HG02623 (cell line): Measurements from ENCODE around the gene PPY.
"Not testable (repeated sequence)": the region's sequence is repeated elsewhere in the genome, so short reads cannot be mapped to it uniquely, and the experiment has no call there.

ENCODE experiments used
- ATAC-seq: cut with Tn5 transposase; IDR thresholded peaks from one replicate; pipeline ENCODE4 v1.9.1; 2021; ENCODE audit warnings: moderate library complexity; ENCODE audit not compliant: unreplicated experiment

Gene PPY

DNA sequence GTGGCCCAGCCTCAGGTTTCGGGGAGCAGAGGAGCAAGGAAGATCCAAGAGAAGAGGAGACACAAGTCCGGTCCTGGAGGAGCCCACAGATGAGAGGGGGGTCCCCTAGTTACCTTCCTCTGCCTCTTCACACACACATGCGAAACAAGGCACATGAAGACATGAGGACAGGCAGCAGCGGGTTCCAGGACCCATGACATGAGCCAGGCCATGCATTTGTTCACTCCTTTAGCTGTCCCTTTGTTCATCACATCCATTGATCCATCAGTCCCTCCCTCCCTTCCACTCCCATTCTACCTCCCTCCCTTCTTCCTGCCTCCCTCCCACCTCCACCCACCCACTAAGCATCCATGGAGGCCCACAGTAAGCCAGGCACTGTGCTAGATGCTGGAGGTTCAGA lies 9.4 kb downstream of the PPY start:
- no peak for ATAC-seq

DNA sequence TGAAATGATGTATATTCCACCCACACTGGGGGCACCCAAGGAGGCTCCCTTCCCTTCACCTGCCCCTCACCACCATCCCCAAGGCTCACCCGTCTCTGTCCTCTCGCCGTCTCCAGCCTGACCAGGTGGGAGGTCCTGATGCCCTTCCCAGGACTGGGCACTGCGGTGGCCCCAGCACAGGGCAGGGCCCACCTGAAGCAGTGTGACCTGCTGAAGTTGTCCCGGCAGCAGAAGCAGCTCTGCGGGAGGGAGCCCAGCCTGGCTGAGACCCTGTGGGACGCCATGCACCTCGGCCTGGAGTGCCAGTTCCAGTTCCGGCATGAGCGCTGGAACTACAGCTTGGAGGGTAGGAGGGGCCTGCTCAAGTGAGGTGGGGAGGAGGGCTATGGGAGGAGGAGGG lies 9.9 kb downstream of the PPY start:
- ATAC-seq, result no peak

DNA sequence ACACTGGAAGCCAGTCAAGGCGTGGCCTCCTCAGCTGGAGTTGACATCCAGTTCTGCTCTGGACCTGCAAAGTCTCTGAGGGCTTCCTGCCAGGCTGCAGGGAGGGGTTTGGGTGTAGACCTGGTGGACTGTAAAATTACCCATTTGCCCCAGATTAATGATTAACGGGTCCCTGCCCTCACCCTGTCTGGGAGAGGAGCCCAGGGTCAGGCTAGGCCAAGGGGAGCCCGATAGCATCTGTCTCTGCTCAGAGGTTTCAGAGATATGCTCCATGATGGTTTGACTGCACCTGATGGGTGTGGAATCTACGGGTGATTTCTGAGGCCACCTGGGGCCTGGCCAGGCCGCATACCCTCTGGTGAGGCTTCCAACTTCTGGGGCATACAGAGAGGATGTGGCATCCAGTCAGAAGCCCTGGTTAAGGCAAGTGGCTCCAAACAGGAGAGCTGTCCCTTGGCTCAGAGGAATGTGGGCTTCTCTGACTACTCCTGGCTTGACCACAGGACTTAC lies 11.2 kb downstream of the PPY start:
- no peak for ATAC-seq

DNA sequence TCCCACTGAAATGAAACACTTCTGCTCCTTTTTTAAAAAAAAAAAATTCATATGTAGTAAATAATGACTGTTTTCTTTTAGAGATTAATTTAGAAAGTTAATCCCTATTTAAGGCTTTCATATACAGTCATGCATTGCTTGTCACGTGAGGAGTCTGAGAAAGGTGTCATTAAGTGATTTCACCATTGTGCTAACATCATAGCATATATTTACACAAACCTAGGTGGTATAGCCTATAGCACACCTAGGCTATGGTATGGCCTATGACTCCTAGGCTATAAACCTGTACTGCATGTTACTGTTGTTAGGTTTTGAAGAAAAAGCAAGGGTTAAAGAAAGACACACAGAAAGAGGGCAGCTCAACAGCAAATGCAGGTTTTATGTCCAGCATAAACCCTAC lies 13.7 kb downstream of the PPY start:
- no peak for ATAC-seq

DNA sequence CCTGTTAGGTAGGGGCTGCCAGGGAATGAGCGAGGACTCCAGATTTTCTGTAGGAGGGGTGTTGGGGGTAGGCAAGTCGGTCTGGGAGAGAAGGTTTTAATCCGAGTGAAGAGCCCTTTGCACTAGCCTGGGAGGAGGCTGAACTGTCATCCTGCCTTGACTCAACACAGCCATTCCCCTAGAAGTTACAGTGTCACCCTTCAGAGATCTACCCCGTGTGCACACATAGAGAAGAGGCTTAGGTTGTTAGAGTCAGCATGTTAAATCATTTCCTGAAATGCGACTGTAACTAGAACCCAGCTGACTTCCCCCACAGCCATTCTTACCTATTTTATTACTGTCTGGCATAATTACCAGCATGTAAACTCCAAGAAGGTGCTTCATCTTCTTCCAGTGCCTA lies 14.3 kb downstream of the PPY start:
- not testable (repeated sequence) for ATAC-seq

DNA sequence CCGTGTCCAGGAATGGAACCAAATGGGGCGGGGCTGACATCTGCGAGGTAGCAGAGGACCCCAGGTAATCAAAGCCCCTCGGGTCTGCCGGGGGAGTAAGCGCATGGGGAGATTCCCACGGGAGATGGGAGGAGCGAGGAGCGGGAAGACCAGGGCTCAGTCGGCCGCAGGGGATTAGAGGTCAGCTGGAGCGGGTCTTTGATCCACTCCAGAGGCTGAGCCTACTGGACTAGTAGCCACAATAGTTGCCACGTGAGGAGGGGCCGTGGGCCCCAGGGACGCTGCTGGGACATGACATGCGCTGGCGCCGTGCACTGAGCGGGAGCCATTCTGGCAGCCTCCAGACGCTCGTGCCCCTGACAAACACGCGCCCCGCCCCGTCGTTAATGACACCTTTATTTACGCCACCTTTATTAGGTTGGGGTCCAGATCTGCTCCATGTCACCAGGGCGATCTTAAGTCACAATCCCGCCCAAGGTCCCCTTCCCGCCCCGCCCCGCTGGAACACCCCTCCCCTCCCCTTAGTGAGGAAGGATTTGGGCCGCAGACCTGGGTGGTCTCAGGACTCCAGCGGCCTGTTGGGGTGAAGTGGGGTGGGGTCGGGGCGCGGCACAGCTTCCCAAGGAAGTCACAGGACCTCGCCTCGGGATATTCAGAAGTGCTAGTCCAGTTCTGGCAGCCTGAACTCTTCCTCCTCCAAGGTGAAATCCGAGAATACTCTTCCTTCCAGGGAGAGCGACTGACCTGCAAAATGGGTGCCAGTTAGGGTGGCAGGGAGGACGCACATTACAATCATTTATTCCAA lies 15.0 kb downstream of the PPY start:
- no peak for ATAC-seq

DNA sequence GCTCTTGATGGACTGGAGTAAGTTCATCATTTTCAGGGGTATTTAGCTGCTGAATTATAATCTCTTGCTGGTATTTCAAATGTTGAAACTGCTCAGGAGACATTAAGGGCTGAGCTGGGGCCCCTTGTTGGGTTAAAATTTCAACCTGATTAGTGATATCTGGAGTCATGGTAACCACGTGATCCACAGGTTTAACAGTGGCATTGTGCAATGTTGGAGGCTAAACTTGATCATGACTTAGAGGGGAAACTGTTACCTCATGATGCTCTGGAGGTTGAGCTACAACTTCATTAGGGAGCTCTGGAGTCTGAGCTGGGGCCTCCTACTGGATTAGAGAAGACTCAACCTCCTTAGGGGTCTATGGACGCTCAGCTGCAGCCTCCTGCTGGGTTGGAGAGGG lies 17.7 kb downstream of the PPY start:
- no peak for ATAC-seq

DNA sequence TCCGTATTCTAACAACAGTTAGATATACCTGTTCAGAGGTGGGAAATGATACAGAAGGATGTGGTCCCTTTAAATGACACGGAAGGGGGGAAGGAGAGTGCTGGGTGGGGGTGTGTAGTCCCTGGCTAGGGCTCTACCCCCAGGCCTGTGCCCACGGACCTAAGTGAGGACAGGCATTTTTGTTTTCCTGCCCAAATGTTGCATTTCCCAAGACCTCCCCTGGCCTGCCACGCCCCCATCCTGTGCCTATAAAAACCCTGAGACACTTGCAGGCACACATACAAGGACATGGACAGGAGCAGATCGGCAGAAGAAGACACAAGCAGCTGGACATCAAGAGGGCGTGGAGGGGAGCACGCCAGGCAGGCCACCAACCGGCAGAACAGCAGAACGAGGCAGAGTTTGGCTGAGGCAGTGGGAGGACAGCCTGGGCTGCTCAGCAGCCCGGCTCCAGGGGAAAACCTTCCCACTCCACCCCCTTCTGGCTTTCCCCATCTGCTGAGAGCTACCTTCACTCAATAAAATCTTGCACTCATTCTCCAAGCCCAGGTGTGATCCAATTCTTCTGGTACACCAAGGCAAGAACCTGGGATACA lies 21.7 kb downstream of the PPY start:
- ATAC-seq, result no peak

DNA sequence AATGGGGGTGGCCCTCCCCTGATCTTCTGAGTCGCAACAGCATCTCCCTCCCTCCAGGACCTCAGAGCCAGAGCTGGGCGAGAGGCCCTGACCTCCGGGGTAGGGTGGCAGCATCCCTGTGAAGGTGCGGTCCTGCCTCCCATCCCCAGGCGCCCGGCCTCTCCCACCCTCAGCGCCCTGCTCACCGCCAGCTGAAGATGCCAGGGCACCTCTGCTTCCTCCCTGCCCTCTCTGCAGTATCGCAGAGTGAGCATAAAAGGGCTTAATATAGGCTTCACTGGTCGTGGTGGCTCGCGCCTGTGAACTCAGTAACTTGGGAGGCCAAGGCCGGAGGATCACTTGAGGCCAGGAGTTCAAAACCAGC lies 24.3 kb downstream of the PPY start:
- ATAC-seq, result no peak

DNA sequence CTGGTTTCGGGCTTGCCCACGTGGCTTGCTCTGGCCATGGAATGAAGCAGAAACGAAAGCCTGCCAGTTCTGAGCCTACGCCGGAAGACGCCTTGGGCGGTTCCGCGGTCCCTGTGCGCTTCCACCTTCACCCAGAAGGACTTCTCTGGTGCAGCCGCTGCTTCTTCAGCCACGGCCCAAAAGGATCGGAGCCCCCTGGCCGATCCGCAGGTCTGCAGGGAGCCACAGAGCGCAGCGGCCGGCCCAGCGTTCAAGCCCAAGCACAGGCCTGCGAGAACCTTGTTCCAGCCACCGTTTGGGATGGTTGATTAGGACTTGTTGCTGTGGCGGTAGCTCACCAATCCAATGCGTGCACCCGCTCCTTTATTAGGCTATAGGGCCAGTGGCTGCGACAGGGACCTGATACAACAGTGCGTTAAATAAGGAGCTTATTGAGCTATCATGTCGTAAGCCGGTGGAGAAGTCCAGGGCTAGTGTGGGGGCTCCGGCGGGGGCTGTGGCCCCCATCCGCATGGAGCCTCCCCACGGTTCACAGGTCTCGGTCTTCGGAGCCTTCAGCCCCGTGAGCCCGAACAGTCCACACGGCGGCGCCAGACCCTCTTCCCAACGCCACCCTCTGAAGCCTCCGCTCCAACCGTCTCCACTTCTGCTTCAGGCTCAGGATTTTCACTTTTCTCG lies 24.8 kb downstream of the PPY start:
- no peak for ATAC-seq

DNA sequence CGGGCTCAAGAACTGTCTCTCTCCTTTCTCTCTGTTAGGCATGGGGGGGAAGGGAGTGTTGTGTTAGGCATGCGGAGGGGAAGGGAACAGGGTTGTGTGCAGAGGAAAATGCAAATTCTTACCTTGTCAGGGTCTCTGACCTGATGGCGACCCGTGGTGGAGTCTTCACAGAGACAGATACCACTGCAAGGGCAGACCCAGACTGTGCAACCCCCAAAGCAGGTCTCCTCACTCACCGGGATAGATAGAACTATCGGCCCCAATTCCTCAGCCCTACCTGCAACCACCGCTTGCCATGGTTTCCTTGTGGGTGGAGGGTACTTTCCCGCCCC lies 25.3 kb downstream of the PPY start:
- ATAC-seq, result no peak

DNA sequence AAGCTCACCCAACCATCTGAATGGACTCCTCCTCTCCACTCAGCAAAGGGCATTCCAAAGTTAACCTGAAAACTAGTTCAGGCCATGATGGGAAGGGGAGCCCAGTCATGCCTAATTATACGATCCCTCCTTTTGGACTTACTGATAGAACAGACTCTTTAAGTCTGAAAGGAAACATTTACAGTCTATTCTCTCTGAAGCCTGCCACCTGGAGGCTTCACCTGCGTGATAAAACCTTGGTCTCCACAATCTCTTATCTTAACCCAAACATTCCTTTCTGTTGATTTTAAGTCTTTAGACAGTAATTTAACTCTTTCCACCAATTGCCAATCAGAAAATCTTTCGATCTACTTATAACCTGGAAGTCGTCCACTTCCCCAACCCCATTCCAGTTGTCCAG lies 25.9 kb downstream of the PPY start:
- ATAC-seq, result no peak

DNA sequence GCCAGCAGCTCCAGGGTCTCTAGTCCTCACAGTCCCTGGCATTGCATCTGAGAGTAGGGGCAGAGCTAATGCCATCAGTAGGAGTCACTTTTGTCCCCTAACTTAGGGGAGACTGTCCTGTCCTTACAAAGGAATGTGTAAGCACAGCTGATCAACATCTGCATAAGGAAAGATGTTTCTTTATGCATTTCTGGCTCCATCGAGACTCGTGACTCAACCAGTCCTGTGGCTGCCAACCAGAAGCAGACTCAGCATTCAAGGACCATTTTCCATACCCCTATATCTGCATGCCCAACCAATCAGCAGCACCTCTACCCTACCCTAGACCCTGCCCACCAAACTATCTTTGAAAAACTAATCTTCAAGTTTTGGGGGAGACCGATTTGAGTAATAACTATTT lies 26.7 kb downstream of the PPY start:
- no peak for ATAC-seq

DNA sequence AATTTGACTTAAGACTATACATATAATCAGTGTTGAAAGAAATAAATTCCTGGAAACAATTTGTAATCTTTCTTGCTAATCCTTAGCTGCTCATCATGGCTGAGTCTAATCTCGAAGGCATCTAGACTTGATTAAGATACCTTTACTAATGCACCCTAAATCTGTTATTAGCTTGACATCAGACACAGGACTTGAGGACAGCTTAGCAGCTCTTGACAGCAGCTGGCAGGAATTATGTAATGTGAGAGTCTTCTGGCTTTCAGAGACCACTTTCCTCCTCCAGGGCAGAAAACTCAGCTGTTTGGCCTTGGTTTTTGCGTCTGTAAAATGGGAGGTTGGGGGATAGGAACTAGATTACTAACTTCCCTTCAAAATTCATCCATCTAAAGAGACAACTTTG lies 27.8 kb downstream of the PPY start:
- ATAC-seq, result no peak

DNA sequence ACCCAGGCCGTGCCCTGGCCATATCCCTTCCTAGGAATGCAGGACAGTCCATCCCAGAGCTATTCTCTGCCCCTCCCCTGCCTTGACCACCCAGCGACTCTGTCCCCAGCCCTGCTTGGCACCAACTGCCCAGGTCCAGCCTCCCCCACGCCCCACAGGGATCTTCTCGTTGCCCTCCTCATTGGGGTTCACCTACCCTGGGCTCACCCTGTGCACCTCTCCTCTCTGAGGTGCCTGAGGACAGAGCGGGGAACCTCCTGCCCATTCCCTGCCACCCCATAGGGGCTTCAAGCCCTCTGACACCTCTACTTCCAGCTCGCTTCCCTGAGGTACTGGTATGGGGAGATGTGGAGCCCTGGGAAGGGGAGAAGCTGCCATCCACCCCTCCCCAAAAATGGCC lies 28.7 kb downstream of the PPY start:
- ATAC-seq, result no peak

DNA sequence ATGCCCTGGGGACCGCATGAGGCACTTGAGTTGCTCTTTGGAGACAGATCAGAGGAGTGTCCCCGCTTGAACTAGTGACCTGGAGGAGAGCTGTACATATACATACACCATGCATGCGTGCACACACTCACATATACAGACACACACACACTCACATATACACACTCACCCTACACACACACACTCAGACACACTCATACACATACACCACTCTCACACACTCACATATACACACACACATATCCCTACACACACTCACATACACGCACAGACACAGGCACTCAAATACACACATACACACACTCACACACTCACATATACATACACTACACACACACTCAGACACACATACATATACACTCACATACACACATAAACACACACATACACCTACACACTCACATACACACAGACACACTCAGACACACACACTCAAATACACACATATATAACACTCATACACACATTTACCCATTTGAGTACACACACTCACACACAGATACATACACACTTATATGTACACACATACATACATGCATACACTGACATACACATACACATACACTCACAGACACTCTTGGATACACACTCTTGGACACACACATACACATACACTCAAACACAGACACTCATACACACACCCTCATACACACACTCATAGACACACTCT lies 29.5 kb downstream of the PPY start:
- no peak for ATAC-seq

DNA sequence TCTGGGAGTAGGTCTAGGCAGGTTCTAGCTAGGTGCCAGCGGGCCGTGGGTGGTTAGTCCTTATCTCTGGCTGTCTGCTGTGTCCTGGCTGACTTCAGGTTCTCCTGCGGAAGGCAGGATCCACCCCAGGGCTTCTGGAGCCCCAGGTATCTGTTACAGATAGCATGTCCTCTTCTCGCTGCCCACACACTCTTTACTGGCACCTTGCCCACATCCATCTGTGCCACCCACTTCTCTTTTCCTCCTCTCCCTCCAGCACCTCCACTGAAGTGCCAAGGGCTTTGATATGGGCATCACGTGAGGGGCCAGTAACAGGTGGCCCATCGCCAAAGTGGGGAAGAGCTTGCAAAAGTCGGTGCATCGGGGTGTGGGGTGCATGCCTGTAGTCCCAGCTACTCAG lies 30.4 kb downstream of the PPY start:
- no peak for ATAC-seq

DNA sequence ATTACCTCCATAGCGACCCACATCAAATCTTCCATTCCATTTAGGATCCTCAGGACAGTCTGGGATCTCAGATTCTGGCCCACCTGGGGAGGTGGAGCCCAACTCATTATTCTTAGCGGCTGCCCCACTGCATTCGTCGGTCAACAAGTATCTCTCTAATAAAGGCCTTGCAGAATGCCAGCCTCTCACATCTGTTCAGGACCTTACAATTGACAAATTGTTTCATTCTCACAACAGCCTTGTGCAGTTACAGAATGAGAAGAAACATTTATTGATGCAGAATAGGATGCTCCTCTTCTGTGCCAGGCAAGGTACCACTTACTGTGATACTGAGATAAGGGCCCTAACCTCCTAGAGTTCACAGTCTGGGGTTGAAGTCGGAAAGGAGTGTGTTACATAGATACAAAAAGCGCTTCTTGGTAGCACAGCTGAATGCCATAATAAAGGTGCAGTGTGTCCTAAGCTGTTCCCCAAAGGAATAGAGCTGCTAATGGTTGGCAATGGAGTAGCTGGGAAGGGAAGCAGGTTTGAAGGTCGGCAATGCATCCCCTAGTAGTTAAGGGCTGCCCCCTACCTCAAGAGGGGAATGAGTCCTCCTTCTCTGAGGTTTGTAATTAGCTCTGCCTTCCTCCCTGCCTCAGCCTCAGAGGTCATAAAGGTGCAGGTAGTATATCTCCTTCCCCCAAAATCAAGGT lies 32.6 kb downstream of the PPY start:
- no peak for ATAC-seq

DNA sequence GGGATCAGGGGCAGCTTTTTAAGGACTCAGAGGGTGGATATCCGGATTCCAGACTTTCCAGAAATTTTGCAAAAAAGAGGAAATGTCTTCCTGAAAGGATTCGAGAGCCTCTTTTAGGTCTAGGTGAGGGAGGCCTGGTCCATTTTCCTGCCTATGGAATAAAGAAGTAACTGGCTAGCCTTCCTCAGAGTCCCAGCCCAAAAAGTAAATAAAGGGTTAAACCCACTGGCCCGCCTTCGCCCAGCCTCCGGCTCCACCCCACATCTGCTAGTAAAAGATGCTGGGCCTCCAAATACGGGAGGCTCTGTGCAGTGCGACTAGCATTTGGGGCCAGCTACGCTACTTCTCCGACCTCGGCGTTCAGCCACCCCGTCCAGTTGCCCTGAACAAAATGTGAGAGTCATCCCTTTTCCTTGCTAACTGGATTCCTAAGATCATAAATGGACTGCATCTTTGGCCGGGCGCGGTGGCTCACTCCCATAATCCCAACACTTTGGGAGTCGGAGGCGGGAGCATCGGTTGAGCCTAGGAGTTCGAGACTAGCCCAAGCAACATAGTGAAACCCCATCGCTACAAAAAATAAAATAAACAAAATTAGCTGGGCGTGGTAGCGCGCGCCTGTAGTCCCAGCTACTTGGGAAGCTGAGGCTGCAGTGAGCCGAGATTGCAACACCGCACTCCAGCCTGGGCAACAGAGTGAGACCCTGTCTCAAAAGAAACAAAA lies 34.1 kb downstream of the PPY start:
- ATAC-seq, result no peak

DNA sequence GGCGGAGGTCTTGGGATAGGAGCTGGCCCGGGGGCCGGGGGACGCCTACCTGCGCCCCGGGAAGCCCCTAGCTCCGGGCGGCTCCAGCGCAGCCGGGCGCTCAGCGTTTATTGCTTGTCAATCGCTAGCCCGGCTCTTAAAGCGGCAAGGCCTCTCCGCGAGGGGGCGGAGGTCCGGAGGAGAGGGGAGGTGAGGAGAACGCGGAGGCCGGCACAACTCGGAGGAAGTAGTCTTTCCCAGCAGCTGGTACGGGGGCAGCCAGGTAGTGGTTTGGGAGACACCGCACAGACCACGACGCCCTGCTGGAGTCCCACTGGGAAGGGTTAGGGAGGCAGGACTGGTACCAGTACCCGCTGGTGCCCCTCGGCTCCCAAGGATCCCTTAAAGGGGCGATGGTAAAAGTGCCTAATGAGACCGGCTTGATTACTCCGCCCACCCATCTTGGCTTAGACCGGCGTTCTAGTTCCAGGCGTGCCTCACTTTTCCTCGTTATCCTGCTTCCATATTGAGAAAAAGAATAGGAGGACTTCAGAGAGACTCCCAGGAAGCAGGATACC lies 34.8 kb downstream of the PPY start, which contains the start of gene MPP2:
Gene MPP2, minus strand, starts transcription at position 112 of the 557 bp plus-strand sequence. CDS start 3,076 bp downstream, outside the sequence.
- ATAC-seq, result no peak
